Measurements from ENCODE around the gene SCARF2. TPM values are rescaled to one million over a fixed set of nuclear protein-coding genes. Genes with fewer than 3 reads are reported as not detected.

SCARF2 gene
- 1 to 10 TPM; 2.5 to 3.1 TPM for total RNA-seq
- polyA plus RNA-seq (2013, experiment 1 of 2) = 1.6 TPM
- 2.0 TPM for polyA plus RNA-seq (2013, experiment 2 of 2)
- total RNA-seq = 0.05 to 7.0 (median 1.1) reads per million in 172 experiments

DNA sequence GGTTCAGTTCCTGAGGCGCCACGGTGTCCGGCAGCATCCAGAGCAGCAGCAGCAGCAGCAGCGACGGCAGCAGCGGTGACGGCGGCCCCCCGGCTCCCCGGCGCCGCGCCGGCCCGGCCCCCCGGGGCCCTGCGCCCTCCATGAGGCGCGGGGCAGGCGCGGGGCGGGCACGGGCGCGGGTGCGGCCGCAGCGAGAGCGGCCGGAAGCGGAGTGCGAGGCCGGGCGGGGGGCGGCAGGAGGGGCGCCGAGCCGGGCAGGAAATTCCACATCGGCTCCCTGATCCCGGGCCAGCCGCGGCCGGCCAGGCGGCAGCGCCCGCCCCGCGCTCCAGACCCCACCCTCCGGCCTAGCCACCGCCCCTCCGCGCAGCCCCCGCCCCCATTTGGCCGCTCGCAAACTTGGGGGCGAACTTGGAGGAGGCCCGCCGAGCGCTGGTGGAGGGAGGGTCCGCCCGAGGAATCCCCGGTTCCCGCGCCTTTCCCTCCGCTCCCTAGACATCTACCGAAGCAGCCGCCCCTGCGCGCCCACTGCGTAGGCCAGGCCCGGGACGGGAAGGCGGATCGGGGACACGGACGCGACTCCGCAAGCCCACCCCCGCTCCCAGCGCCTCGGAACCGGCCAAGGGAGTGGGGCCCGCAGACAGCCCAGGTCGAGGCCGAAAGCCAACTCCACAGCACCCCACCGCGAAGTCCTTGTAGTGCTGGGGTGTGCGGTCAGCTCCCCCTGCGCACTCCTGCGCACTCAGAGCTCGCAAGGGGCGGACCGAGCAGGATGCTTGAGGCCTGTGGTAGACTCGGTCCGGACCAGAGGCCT is at the start of gene SCARF2:
Gene SCARF2 (minus strand): TSS at position 213 of the 814 bp plus-strand sequence. CDS start 71 bp downstream, at position 142.
- Histone ChIP-seq H3K27me3 (ENCODE audit: control insufficient read depth in 1 of 2, insufficient read depth in 2 of 2, low read length in 2 of 2) (peaks cover 32 to 41% of the 10 kb centered on the region in 2 experiments), H3K27ac (ENCODE audit: low read depth in 1 of 2, low read length in 2 of 2) (no peak within 1 kb of the TSS), H3K36me3 (ENCODE audit: insufficient read depth, low read length) (peaks cover 11% of the 10 kb centered on the region), H3K9me3 (ENCODE audit: control insufficient read depth in 1 of 2, insufficient read depth in 1 of 2, low read length in 2 of 2) (peaks cover 0 to 8% of the 10 kb centered on the region in 2 experiments), H3K4me1 (ENCODE audit: insufficient read depth, low read length) (peaks cover 26% of the 10 kb centered on the region), H3K4me3 (ENCODE audit: low read length) (peak within 1 kb of the TSS; percentile 36)
- peak within 1 kb of the TSS; percentile 86 for H3K4me3 Mint-ChIP-seq
- intact Hi-C loops (cut with DNase I, micrococcal nuclease) = no loop called here
- H3K36me3 Mint-ChIP-seq (ENCODE audit: low read depth) = peaks cover 14% of the 10 kb centered on the region
- DNase-seq (peak in 1 of 14 experiments; percentile 20), ATAC-seq (ENCODE audit: poor library complexity) (peak; percentile 41)
- H3K27me3 Mint-ChIP-seq = peaks cover 46% of the 10 kb centered on the region
- TF ChIP-seq, protein P1, sequence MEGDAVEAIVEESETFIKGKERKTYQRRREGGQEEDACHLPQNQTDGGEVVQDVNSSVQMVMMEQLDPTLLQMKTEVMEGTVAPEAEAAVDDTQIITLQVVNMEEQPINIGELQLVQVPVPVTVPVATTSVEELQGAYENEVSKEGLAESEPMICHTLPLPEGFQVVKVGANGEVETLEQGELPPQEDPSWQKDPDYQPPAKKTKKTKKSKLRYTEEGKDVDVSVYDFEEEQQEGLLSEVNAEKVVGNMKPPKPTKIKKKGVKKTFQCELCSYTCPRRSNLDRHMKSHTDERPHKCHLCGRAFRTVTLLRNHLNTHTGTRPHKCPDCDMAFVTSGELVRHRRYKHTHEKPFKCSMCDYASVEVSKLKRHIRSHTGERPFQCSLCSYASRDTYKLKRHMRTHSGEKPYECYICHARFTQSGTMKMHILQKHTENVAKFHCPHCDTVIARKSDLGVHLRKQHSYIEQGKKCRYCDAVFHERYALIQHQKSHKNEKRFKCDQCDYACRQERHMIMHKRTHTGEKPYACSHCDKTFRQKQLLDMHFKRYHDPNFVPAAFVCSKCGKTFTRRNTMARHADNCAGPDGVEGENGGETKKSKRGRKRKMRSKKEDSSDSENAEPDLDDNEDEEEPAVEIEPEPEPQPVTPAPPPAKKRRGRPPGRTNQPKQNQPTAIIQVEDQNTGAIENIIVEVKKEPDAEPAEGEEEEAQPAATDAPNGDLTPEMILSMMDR (IDR thresholded peaks at IDR 0.05) = no peak
- CTCF ChIA-PET = no interaction called here
- H3K27ac Mint-ChIP-seq = no peak within 1 kb of the TSS
- peaks cover 22% of the 10 kb centered on the region for H3K4me1 Mint-ChIP-seq (ENCODE audit: low read depth)
- H3K9me3 Mint-ChIP-seq = no peaks in the 10 kb centered on the region
- POLR2A ChIA-PET = interaction anchor here (1.2 to 1.5 kb wide), 2 partner anchors 26 kb away, joined by 5 to 13 read pairs; no protein-coding TSS in a partner anchor

- Mint-ChIP-seq H3K27me3 (no peaks in the 10 kb centered on the region), H3K9me3 (no peaks in the 10 kb centered on the region), H3K36me3 (ENCODE audit: low read depth) (peaks cover 45% of the 10 kb centered on the region), H3K4me1 (ENCODE audit: low read depth) (peaks cover 43% of the 10 kb centered on the region), H3K27ac (no peak overlapping the region), H3K4me3 (no peak overlapping the region)
- H3K4me3 ChIP-seq (ENCODE audit: low read length) = no peak overlapping the region
- DNase-seq (no peak), ATAC-seq (ENCODE audit: poor library complexity) (no peak)
- TF ChIP-seq, protein P1 (IDR thresholded peaks at IDR 0.05) = no peak
- no peak overlapping the region for H3K27ac ChIP-seq (ENCODE audit: low read depth in 1 of 2, low read length in 2 of 2)
- CTCF ChIA-PET = no interaction called here
- intact Hi-C loops (cut with DNase I, micrococcal nuclease) = no loop called here
- peaks cover 24% of the 10 kb centered on the region for H3K4me1 ChIP-seq (ENCODE audit: insufficient read depth, low read length)
- no peaks in the 10 kb centered on the region for H3K9me3 ChIP-seq (ENCODE audit: control insufficient read depth in 1 of 2, insufficient read depth in 1 of 2, low read length in 2 of 2)
- no peaks in the 10 kb centered on the region for H3K27me3 ChIP-seq (ENCODE audit: control insufficient read depth in 1 of 2, insufficient read depth in 2 of 2, low read length in 2 of 2)
- POLR2A ChIA-PET = no interaction called here
- peaks cover 24% of the 10 kb centered on the region for H3K36me3 ChIP-seq (ENCODE audit: insufficient read depth, low read length)
These were observed 48.6 kb upstream of the SCARF2 start for GRCh38 chr22:20486229-20486628.

- Mint-ChIP-seq H3K4me1 (ENCODE audit: low read depth) (peaks cover 32% of the 10 kb centered on the region), H3K4me3 (no peak overlapping the region), H3K9me3 (no peaks in the 10 kb centered on the region), H3K27ac (no peak overlapping the region), H3K27me3 (no peaks in the 10 kb centered on the region), H3K36me3 (ENCODE audit: low read depth) (peaks cover 43% of the 10 kb centered on the region)
- Histone ChIP-seq H3K27ac (ENCODE audit: low read depth in 1 of 2, low read length in 2 of 2) (no peak overlapping the region), H3K27me3 (ENCODE audit: control insufficient read depth in 1 of 2, insufficient read depth in 2 of 2, low read length in 2 of 2) (no peaks in the 10 kb centered on the region), H3K9me3 (ENCODE audit: control insufficient read depth in 1 of 2, insufficient read depth in 1 of 2, low read length in 2 of 2) (no peaks in the 10 kb centered on the region), H3K36me3 (ENCODE audit: insufficient read depth, low read length) (peaks cover 24% of the 10 kb centered on the region), H3K4me3 (ENCODE audit: low read length) (no peak overlapping the region), H3K4me1 (ENCODE audit: insufficient read depth, low read length) (peaks cover 14% of the 10 kb centered on the region)
- intact Hi-C loops (cut with DNase I, micrococcal nuclease) = no loop called here
- ChIA-PET POLR2A (interaction anchor here (1.8 kb wide), 1 partner anchor 21 kb away, joined by 7 read pairs; no protein-coding TSS in a partner anchor), CTCF (no interaction called here)
- TF ChIP-seq, protein P1 (IDR thresholded peaks at IDR 0.05) = no peak
- DNase-seq (no peak), ATAC-seq (ENCODE audit: poor library complexity) (no peak)
These were observed 47.5 kb upstream of the SCARF2 start for GRCh38 chr22:20484948-20485683.
